Measurements from ENCODE around the gene ZBTB38.

The ZBTB38 gene

DNA sequence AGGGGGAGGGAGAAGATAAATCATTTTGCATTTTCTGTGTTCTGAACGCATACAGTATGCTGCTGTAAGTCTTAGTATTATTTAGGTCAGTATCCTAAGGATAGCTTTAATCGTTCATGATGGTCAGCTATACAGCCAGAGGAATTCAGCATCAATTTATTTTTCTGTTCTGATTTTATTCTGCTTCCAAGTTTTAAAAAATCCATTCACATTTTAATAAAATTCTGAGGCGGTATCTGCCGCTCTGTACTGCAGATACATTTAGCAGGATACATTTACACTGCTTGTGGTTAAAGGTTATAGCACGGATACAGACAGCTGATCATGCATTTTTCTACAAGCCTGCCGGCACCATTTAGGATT lies 17.8 kb downstream of the ZBTB38 start:
- DNase-seq (ENCODE audit: low spot score) = no peak

DNA sequence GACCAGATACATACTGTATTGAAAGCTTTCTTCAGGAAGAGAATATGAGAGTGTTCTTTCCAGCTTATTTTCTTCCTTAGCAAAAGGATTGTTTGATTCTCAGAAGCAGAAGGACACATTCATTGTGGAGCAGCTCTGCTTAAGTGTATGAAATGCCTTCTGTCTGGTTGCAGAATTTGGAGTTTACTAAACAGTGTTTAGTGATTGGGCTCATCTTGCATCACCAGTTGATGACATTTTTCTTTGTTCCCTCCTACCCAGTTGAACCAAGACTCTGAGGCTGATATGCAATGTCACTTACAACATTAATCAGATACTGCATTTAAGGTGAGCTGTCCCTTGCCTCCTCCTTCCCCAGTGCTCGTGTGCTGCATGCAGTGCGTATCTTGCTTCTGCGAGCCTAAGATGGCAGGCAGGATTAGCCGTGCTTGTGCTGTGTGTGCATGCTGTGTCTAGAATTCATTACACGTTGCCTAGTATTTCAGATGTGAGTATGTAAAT lies 18.4 kb downstream of the ZBTB38 start:
- DNase-seq (ENCODE audit: low spot score) = no peak

DNA sequence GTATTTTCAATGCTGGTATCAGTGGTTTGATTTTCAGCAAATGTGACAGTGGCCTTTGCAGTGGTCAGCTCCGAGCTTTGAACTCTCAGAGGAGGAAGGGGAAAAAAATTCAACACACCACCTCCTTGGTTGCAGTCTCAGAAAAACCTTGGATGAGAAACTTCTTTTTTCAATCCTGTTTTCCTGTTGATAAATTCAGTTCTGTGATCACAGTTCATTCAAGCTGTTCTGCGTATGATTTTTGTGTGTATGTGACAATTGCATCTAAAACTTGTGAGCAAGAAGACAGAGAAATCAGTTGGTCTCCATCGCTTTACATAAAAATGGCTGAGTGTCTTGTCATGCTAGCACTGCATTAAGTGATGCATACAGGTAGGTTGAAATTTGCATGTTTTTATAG lies 19.2 kb downstream of the ZBTB38 start:
- DNase-seq (ENCODE audit: low spot score) = no peak

DNA sequence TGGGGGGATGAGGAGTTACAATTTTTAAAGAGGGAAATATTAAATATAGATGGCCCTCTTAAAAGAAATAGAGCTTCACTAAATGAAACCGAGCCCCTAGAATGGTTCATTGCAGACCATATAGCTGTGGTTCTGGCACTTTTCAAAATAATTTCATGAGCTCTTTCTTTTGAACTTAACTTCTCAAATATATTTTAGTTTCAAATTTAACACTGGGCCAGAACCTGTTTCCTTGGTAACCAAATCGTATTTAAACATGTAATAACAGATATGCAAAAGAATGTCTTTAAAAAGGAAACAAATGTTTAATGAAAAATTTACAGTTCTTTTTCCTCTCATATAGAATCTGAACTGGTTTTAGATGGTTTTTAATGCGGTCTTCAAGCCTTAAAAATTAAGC lies 20.1 kb downstream of the ZBTB38 start:
- DNase-seq (ENCODE audit: low spot score) = no peak

DNA sequence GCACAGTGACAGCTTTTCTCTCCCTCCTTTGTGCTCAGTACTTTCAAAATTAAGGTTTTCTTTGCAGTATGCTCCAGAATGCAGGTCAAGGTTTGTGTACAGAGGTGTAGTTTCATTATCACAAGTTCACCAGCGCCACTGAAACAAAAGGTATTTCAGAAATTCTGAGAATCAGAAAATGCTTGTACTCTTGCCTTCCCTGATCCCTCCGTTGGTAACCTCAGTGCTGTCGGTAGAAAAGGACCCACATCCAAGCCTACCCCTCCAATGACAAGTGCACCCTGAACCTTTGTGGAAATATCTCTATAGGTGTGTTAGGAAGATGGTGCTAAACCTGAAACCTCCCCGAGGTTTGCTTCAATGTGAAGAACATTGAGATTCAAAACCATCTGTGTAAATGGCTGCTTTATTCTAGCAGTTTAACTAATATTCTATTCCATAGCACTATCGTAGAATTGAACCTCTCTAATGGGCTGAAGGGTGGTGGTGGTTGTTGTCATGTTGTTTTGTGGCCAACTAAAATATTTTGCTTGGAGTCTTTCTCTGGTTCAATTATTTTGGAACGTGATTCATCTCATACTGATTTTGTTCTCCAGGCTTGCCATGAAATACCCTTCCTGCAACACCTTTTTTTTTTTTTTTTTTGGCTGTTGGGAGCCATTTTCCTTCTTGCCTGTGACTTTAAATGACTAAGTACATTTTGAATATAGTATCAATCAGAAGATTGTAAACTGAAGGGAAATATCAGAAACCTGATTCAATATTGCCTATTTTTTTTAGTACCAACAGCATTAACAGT lies 20.7 kb downstream of the ZBTB38 start:
- DNase-seq (ENCODE audit: low spot score) = peak; percentile 34

DNA sequence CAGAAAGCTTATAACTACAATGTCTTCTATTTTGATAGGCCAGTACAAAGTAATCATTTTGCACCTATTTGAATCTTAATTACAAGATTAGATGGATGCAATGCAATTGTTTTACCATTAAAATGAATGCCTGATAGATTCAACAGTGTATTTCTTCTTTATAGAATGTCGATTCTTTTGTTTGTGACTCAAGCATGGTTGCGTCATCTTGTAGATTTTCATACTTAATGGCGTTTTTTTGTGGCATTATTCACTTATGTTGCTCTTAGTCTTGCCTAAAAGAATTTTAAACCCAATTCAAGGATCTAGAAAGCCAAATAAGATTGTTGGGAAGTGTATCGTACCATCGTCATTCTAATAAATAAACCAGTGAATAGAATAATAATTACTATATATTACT lies 21.4 kb downstream of the ZBTB38 start:
- DNase-seq (ENCODE audit: low spot score) = no peak

DNA sequence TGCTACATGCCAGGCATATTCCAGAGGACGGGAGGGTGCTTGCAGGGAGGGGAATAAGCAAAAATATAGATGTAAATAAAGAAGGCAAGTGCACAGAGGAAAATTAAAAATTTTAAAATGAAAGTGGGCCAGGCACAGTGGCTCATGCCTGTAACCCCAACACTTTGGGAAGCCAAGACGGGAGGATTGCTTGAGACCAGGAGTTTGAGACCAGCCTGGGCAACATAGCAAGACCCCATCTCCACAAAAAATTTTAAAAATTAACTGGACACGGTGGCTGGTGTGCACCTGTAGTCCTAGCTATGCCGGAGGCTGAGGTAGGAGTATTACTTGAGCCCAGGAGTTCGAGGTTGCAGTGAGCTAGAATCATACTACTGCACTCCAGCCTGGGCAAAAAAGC lies 22.4 kb downstream of the ZBTB38 start:
- no peak for DNase-seq (ENCODE audit: low spot score)

DNA sequence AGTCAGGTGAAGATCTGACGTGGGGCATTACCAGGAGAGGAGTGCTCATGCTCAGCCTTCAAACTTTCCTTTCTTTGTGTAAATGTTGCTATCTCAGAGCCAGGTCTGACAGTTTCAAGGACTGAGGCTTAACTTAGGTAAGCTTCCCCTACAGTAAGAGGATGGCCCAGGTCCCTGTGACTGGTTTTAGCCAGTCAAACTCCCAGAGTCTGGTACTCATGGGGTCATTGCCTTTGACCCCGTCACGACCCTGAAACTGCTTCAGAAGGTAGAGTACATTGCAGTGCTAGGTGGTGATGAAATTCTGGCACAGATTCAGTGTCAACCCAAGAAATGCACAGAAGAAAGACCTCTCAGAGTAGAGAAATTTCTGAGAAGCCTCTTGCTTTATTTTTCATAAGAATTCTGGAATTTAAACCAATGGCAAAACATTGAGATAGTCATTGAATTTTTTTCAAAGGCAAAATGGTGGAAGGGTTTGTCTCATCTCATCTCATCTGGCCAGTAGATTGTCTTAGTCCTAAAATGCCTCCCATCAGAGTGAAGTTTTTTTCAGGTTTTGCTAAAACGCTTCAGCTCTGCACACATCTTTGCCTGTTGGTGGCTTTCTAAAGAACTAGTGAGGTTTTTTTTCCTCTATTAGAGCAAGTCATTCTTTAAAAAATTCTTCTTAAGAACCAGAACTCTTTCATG lies 23.1 kb downstream of the ZBTB38 start:
- DNase-seq (ENCODE audit: low spot score) = no peak

DNA sequence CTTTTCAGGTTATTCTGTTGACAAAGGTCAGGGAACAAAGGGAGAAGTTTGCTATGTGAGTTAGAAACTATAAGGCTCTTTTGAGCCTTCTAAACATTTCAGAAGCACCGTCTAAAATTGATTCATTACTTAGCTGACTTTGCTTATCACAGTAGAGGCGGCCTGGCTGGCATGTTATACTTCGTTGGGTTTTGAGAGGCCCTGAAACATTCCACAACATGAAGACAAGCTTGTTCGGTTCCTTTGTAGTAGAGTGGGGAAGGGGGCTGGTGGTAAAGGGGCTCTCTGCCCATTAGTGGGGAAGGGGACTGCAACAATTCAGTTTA lies 23.6 kb downstream of the ZBTB38 start:
- DNase-seq (ENCODE audit: low spot score) = no peak

DNA sequence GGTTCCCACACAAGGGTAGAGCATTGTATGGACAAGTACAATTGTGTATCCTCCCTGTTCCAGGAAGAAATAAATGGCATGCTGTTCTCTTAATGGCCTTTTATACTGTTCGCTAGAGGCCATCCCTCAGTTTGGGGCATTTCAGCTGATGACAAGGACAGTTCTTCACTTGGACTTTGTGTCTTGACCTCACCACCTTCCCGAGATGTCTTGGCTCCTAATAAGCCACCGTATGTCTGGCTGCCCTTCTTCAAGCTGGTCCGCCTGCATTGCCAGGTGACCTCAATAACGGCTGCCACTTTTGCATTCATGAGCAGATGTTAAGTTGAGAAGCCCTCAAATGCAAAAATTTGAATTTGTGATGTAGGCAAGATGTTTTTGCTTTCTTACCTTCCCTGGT lies 24.1 kb downstream of the ZBTB38 start:
- no peak for DNase-seq (ENCODE audit: low spot score)

DNA sequence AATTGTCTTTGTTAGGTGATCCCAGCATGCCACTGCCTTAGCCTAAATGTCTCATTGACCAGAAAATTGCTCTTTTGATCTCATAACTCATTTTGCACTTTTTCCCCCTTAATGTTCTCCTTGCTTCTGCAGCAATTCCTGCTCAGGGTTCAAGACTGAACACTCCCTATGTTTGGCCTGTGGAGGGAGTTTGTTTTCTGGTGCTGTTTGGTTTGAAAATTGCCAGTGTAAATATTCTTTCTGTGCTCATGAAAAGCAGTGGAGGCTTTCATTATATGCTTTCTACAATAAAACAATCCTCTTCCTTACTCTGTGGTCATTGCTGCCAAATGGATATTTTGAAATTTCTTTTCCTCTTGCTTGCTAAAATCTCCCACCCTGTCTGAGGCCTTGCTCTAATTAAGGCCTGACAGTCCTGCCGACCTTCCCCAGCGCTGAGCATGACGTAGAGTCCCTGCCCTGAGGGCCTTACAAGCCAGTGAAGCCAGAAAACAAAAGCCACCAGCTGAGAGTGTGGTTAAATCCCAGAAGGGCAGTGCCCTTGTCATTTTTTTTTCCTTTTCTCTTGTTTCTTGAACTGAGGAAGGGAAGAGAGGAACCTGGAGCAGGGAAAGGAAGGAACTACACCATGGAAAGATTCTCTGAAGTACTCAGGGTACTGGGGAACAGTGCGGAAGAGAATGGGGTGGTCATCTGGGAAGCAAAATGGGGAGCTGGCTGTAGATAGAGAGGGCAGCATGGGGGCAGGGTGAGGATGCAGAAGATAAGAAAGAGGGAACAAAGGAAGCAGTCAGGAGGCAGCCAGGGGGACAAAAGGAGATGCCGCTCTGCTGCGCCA lies 24.8 kb downstream of the ZBTB38 start:
- DNase-seq (ENCODE audit: low spot score) = no peak

DNA sequence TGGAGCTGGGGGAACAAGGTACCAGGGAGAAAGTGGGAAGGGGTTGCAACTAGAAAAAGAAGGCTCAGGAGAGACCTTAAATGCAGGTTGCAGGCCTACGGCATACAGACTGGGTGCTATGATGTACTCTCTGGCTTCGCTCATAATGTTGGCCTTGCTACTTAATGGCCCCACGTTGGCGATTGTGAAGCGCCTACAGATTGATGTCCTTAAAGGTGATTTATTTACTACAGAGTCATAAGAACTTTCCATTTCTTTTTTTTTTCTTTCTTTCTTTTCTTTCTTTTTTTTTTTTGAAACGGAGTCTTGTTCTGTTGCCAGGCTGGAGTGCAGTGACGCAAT lies 25.4 kb downstream of the ZBTB38 start:
- DNase-seq (ENCODE audit: low spot score) = no peak

DNA sequence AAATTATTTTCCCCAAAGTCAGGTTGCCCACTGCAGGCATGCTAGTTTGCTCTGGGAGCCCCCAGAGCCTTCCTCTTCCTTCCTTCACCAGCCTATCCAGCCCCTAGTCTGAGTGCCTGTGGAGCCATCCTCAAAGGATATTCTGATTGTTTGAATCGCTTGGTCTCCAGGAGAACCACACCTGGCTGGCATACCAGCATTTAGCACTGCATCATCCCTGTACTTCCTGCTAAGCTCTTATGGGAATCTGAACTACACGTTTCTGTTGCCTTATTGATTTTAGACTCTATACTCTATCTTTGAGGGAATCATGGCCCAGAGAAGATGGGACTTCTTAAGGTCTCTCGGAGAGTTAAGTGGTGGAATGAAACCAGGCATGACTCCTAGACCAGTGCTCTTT lies 26.3 kb downstream of the ZBTB38 start:
- DNase-seq (ENCODE audit: low spot score) = no peak

DNA sequence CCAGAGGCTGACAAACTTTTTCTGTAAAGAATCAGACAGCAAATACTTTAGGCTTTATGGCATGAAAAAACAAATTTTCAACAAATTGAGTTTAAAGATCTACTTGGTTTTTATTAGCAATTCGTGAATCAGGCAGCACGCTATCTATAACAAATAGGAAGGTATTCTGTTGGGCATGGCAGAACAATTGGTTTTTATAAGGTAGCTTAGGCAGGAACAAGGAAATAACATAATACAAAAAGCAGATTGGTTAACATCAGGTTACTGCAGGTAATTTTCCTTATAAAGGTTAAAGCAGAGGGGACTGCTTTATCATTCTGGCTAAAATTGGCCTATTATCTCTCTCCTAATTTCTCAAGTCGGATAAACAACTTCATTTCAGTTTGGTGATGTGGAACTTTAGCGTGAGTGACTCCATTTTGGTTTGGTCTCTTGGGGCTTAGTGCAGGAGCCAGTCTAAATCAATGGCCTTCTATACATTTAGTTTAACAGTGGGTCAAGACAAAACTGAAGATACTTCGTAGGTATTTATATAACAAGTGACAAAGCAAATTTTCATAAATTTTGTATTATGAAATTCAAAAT lies 26.8 kb downstream of the ZBTB38 start:
- no peak for DNase-seq (ENCODE audit: low spot score)

DNA sequence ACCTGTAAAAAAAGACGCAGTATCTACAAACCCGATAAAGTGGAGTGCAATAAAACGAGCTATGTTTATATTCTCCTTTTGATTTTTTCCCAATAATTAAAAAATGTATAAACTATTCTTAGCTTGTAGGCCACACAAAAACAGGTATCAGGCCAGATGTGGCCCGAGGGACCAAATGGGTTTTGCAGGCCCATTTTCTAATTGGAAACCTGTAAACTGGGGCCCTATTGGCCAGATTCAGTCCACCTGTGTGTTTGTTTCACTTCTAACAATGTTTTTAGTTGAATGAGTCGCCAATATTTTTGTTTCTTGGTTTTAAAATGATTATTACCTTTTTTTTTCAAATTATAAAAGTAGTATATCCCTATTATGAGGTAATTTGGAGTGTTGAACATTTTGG lies 29.7 kb downstream of the ZBTB38 start:
- DNase-seq (ENCODE audit: low spot score) = no peak

DNA sequence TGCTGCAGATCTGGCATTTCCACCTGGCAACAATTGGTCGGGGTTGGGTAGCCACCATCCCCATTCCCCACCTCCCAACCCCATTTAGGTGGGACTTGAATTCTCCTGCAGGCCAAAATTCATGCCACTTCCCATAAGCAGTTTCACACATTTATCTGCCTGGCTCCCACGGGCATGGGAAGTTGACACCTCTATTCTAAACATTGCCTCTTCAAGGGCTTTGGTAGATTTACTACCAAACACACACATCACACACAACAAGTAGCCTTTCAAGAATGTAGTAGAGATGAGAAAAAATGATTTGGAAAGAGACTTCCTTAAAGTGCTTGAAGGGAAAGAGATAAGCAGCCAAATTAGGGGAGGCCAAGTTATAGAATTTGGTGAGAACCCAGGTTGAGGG lies 30.9 kb downstream of the ZBTB38 start:
- DNase-seq (ENCODE audit: low spot score) = no peak

DNA sequence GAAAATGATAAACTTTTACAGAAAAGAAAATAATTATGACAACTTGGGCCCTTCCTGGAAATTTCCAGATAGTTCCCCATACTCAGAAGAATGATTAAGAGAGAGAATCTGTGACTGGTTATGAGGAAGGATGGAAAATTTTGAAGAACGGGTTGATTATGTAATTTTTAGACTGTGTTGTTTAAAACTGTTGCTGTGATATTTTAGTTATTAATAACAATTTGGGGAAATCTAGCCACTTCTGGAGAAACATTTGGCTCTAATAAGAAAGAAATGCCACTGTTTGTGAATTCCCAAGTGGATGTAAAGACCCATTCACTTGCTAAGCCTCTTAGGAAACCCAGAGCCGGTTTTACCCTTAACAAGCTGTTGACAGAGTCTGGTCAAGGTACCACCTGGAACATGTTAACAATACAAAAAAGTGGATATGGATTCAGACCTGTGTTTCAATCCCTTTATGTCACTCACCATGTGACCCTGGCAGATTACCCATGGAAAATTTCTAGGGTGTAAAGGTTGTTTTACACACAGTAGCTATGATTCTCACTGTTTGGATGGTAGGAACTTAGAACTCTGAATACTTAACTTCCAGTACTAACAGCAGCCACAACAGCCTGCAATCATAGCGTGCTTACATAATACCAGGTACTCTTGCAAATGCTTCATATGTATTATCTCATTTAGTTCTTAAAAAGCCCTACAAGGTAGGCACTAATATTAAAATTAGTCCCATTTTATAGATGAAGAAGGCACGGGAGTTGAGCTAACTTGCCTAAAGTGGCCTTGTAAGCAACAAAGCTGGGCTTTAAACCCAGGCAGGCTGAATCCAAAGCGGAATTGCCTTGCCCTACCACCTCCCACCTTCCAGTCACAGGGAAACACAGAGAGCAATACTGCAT lies 32.0 kb downstream of the ZBTB38 start:
- DNase-seq (ENCODE audit: low spot score) = no peak

DNA sequence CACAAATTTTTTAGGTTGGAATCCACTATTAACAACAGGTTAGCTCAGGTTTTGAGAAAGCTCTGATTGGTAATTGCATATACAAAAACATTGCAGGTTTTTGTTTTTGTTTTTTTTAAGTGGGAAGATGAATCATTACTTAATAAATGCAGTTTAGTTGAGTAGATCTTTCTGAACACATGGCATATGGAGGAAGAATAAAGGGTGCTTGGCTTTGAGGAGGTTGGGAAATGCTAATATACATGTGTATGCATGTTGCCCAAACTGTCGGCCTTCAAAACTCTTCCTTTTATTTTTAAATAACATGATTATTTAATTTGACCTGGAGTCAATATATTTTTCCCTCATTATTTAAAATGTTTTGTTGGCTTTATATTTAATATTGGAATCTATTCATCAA lies 32.8 kb downstream of the ZBTB38 start:
- no peak for DNase-seq (ENCODE audit: low spot score)

DNA sequence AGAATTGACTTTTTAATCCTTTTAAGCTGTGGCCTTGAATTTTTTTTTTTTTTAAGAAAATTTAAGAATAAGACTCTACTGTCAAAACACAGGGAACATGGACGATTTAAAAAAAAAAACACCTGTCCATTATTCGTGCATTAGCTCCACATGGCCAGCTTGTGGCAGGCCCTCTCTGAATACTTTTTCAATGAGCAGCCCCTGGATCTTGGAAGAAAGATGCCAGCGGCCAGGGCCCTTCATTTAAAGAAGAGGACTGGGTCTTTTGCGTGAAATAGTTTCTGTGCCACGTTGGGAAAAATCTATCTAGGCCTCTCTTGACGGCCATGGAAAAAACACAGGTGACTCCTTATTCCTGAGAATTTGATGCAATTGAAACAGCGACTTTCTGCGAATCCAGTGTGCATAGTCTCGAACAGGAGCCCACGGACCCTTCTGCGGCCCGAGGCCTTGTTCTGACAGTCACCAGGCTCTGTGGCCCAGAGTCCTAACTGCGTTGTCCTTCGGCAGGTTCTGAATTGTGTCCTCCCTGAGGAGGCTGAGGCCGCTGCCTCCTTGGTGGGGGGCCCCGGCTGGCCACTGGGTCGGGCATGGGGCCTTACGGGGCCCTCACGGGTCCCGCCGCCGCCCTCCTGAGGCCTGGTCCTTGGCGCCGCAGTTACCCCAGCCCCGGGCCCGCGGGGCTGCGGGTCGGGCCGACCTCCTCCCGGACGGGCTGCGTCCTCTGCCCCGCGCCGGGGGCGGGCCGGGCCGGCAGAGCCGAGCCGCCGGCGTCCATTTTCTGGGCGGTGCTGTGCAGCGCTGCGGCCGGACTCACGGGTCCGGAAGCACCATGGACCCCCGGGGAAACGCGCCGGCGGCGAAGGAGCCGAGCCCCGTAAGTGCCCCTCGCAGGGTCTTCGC lies 33.5 kb downstream of the ZBTB38 start:
- peak; percentile 38 for DNase-seq (ENCODE audit: low spot score)

DNA sequence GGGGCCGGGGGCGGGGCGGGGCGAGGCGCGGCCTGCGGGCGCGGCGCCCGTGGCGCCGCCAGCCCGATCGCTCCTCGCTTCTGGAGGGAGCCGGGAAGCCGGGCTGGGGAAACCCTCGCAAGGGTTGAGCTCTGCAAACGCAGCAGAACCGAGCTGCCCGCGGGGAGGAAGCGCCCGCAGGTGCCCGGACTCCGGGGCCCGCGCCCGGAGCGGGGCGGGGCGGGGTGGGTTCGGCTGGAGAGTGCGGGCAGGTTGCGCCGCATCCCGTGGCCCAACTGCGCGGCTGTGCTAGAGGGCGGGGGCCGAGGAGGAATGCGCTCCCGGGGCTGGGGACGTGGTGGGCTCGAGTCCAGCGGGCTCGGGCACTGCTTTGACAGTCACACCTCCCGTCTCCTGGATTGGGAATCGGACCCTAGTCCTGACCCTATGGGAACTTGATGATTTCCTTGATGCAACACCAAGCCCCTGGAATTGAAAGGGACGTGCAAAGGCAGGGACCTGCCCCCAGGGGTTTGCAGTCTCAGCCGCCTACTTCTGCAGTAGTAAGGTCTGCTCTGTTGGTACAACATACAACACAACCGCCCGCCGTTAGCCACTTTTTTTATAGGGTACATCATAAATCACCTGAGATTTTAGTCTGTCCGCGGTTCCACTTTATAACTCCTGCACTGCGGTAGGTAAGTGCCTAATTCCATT lies 34.3 kb downstream of the ZBTB38 start:
- peak; percentile 18 for DNase-seq (ENCODE audit: low spot score)

Data from activated CD4-positive, alpha-beta T cell treated with anti-CD3 and anti-CD28 coated beads, Interleukin-2, Interleukin-4, amounts not matched to agents 100 ng/mL and 50 ng/mL, durations not matched to agents 16 hours and 8 hours (primary cell).